ENCODE data around the gene POLK.
"Not testable (repeated sequence)": the region's sequence is repeated elsewhere in the genome, so short reads cannot be mapped to it uniquely, and the experiment has no call there.

POLK gene

GRCh38 chr5:75552764-75553163 lies 41.1 kb downstream of the POLK start:
- DNase-seq: no peak

GRCh38 chr5:75553358-75553757 lies 41.7 kb downstream of the POLK start:
- DNase-seq: no peak

- no peak for DNase-seq
Observed at GRCh38 chr5:75558221-75558620, 46.5 kb downstream of the POLK start.

- DNase-seq: no peak
Observed at GRCh38 chr5:75558981-75559632, 47.4 kb downstream of the POLK start.

GRCh38 chr5:75560655-75561054 lies 49.0 kb downstream of the POLK start:
- not testable (repeated sequence) for DNase-seq

- not testable (repeated sequence) for DNase-seq
Observed at GRCh38 chr5:75565991-75566709, 54.5 kb downstream of the POLK start.

- no peak for DNase-seq
Observed at GRCh38 chr5:75566710-75567309, 55.1 kb downstream of the POLK start.

GRCh38 chr5:75567710-75568109 lies 56.0 kb downstream of the POLK start:
- no peak for DNase-seq

GRCh38 chr5:75568202-75568601 lies 56.5 kb downstream of the POLK start:
- DNase-seq: no peak

- DNase-seq: no peak
Observed at GRCh38 chr5:75571547-75571946, 59.9 kb downstream of the POLK start.

- DNase-seq: no peak
Observed at GRCh38 chr5:75574791-75575190, 63.1 kb downstream of the POLK start.

- DNase-seq: not testable (repeated sequence)
Observed at GRCh38 chr5:75578280-75578679, 66.6 kb downstream of the POLK start.

- no peak for DNase-seq
Observed at GRCh38 chr5:75584641-75585040, 73.0 kb downstream of the POLK start.

- DNase-seq: no peak
Observed at GRCh38 chr5:75588666-75589065, 77.0 kb downstream of the POLK start.

- no peak for DNase-seq
Observed at GRCh38 chr5:75600535-75600934, 88.8 kb downstream of the POLK start.

- DNase-seq: no peak
Observed at GRCh38 chr5:75601567-75601966, 89.9 kb downstream of the POLK start.

- no peak for DNase-seq
Observed at GRCh38 chr5:75601996-75602395, 90.3 kb downstream of the POLK start.

- DNase-seq: no peak
Observed at GRCh38 chr5:75603371-75603770, 91.7 kb downstream of the POLK start.

- no peak for DNase-seq
Observed at GRCh38 chr5:75603821-75604220, 92.1 kb downstream of the POLK start.

GRCh38 chr5:75607341-75607740 lies 95.7 kb downstream of the POLK start:
- DNase-seq: not testable (repeated sequence)

GRCh38 chr5:75608870-75609269 lies 97.2 kb downstream of the POLK start:
- DNase-seq: no peak

- no peak for DNase-seq
Observed at GRCh38 chr5:75610201-75610600, 98.5 kb downstream of the POLK start.

- DNase-seq: not testable (repeated sequence)
Observed at GRCh38 chr5:75610859-75611310, 99.2 kb downstream of the POLK start.

Data from retina (tissue), 1 donor.